Tibial artery (tissue), 4 donors: ENCODE results near the gene PRPF19.

ENCODE experiments used
- DNase-seq, 2 donors: peaks; one replicate each; pipeline ENCODE4 v3.0.0-alpha.2; 2019
- H3K27ac ChIP-seq, 2 donors: fragments of 200-600 bp; sonication (generic) in 1 of 2; 1 replicate in 1 of 2; 2 replicates in 1 of 2; pipeline ENCODE4 v1.5.1; 2018 to 2019; ENCODE audit warnings: mild to moderate bottlenecking in 1 of 2
- H3K27me3 ChIP-seq, 2 donors: fragments of 200-600 bp; sonication (generic) in 1 of 2; one replicate each; pipeline versions ENCODE4 v1.5.1 to v1.6.0; 2016 to 2019
- H3K36me3 ChIP-seq, 3 donors: fragments of 200-600 bp; sonication (generic) in 2 of 3; one replicate each; pipeline ENCODE4 v1.5.1; 2016 to 2019; ENCODE audit warnings: mild to moderate bottlenecking in 2 of 3
- H3K4me1 ChIP-seq, 4 donors: fragments of 200-600 bp; sonication (generic) in 2 of 4; 1 replicate in 3 of 4; 2 replicates in 1 of 4; pipeline ENCODE4 v1.5.1; 2016 to 2019
- H3K4me3 ChIP-seq, 2 donors: fragments of 200-600 bp; sonication (generic) in 1 of 2; 1 replicate in 1 of 2; 2 replicates in 1 of 2; pipeline ENCODE4 v1.5.1; 2018 to 2019; ENCODE audit warnings: mild to moderate bottlenecking in 2 of 2
- H3K9me3 ChIP-seq, 3 donors: fragments of 200-600 bp; sonication (generic) in 1 of 3; one replicate each; pipeline ENCODE4 v1.5.1; 2016 to 2019
- intact Hi-C: fragments of 100-400 bp; cut with DNase I; formaldehyde crosslinking; loops from one replicate; pipeline ENCODE4 v1.15.0; 2023; ENCODE audit warnings: low total_unique reads
- TF ChIP-seq, protein P1 (sequence below), 2 experiments: fragments of 200-600 bp in 1 of 2; fragments of 450-650 bp in 1 of 2; IDR thresholded peaks; one replicate each; pipeline ENCODE4 v1.5.1; 2017 to 2019; ENCODE audit warnings: antibody characterized with exemption in 2 of 2, mild to moderate bottlenecking in 1 of 2, moderate library complexity in 1 of 2

PRPF19 gene

DNA sequence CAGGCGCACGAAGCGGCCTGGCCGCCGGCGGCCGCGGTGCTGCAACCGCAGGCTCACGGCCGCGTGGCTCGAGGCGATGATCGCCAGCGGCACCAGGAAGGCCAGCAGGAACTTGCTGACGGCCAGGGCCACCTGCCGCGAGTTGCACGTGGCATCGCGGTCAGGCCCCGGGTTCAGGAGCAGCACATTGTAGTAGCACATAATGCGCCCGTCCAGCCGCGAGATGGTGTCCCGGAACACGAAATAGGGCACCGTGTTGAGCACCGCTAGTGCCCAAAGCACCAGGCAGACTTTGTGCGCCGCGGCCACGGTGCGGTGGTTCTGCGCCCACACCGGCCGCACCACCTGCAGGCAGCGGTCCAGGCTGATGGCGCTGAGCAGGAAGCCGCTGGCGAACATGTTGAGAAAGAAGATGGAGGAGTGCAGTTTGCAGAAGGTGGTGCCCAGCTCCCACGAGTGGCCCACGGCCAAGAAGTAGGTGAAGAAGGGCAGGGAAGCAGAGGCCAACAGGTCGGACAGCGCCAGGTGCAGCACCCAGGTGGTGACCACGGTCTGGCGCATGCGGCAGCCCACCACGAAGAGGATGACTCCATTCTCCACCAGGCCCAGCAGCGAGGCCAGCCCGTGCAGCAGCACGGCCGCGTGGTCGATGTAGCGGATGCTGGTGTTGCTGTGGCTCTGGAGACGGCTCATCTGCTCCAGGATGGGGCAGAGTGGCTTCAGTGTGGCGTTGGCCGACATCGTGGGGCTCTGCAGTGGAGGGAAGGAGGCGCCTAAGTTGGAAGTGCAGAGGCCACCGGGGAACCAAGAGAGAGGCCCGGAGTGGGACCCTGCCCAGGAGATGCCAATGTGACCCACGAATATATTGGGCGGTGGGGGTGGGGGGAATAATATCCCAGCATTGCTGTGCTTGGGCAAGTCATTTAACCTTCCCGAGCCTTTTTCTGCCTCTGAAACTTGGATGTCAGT lies 53.1 kb downstream of the PRPF19 start:
- Histone ChIP-seq H3K4me1 (no peaks in the 10 kb centered on the region), H3K36me3 (peaks cover 14 to 54% (median 44%) of the 10 kb centered on the region in 3 donors), H3K27ac (no peak overlapping the region), H3K4me3 (no peak overlapping the region), H3K9me3 (no peaks in the 10 kb centered on the region), H3K27me3 (no peaks in the 10 kb centered on the region)
- DNase-seq, result no peak
- TF ChIP-seq, protein P1, sequence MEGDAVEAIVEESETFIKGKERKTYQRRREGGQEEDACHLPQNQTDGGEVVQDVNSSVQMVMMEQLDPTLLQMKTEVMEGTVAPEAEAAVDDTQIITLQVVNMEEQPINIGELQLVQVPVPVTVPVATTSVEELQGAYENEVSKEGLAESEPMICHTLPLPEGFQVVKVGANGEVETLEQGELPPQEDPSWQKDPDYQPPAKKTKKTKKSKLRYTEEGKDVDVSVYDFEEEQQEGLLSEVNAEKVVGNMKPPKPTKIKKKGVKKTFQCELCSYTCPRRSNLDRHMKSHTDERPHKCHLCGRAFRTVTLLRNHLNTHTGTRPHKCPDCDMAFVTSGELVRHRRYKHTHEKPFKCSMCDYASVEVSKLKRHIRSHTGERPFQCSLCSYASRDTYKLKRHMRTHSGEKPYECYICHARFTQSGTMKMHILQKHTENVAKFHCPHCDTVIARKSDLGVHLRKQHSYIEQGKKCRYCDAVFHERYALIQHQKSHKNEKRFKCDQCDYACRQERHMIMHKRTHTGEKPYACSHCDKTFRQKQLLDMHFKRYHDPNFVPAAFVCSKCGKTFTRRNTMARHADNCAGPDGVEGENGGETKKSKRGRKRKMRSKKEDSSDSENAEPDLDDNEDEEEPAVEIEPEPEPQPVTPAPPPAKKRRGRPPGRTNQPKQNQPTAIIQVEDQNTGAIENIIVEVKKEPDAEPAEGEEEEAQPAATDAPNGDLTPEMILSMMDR (IDR thresholded peaks at IDR 0.05), result no peak
- intact Hi-C loops, result no loop called here

DNA sequence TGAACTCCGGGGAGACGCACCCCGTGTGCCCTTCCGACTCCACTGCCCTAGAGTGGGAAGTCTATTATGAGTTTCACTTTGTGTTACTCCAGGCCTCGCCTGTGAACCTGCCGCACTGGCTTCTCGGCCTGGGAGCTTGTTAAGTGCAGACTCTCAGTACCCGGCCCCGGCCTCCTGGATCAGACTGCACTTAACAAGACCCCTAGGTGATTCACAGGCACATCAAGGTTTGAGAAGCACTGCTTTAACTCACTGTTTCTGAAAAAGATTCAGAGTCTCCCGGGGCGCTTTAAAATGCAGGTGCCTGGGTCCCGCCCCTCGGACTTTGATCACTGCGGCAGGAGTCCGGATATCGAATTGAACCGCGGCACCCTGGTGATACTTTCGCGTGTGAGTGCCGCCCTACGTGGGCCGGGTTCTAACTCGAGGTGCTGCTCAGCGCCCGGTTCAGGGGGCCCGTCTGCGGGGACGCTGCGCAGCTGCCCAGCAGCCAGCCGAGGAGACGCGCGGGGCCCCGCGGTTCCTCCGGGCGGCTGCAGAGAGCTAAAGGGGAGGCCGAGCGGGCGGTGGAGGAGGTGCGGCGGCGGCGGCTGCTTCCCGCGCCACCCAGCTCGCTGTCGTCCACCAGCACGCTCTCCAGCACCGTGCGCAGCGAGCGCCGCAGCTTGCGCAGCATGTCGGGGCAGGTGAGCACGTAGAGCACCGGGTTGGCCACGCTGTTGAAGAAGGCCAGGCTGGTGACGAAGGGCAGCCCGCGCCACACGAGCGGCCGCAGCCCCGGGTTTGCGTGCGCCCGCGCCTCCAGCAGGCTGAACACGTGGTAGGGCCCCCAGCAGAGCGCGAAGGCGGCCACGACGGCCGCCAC lies 54.0 kb downstream of the PRPF19 start:
- Histone ChIP-seq H3K36me3 (peaks cover 14 to 63% (median 54%) of the 10 kb centered on the region in 3 donors), H3K4me3 (no peak overlapping the region), H3K27me3 (no peaks in the 10 kb centered on the region), H3K27ac (no peak overlapping the region), H3K4me1 (no peaks in the 10 kb centered on the region), H3K9me3 (no peaks in the 10 kb centered on the region)
- DNase-seq, result no peak
- TF ChIP-seq, protein P1 (IDR thresholded peaks at IDR 0.05), result no peak
- intact Hi-C loops, result no loop called here

DNA sequence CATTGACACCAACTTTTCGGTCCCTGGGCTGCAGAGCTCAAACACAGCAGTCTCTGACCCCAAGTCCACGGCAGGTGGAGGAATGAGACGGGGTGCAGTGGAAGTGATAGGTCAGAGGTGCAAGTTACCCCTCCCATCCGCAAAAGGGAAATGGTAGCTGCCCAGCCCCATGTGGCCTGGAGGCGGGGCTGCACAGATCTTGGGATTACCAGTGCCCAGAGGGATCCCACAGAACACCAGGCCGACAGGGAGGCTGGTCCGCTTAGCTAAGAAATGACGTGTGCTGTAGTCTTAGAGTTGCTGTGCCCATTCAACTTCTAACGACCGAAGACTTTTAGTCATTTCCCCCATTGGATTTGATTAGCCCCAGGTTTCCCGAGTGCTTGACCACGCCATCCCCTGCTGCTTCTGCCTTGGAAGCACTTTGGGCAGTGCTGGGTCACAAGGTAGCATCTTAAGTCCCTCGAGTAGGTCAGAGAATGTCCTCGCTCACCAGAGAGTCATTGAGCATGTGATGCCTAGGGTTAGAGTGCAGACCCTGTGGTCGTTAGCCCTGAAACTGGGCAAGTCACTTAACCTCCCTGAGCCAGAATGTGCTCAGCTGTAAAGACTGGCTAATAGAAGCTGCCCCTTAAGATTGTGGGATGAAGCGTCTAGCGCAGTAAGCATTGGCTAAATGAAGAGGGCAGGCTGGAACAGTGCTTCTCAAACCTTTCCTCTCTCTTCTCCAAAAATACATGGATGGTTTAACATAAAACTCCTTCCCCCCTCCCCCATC lies 54.9 kb downstream of the PRPF19 start:
- DNase-seq, result no peak
- Histone ChIP-seq H3K27ac (no peak overlapping the region), H3K27me3 (no peaks in the 10 kb centered on the region), H3K9me3 (no peaks in the 10 kb centered on the region), H3K4me1 (no peaks in the 10 kb centered on the region), H3K4me3 (no peak overlapping the region), H3K36me3 (peaks cover 14 to 68% (median 56%) of the 10 kb centered on the region in 3 donors)
- intact Hi-C loops, result no loop called here
- TF ChIP-seq, protein P1 (IDR thresholded peaks at IDR 0.05), result no peak

DNA sequence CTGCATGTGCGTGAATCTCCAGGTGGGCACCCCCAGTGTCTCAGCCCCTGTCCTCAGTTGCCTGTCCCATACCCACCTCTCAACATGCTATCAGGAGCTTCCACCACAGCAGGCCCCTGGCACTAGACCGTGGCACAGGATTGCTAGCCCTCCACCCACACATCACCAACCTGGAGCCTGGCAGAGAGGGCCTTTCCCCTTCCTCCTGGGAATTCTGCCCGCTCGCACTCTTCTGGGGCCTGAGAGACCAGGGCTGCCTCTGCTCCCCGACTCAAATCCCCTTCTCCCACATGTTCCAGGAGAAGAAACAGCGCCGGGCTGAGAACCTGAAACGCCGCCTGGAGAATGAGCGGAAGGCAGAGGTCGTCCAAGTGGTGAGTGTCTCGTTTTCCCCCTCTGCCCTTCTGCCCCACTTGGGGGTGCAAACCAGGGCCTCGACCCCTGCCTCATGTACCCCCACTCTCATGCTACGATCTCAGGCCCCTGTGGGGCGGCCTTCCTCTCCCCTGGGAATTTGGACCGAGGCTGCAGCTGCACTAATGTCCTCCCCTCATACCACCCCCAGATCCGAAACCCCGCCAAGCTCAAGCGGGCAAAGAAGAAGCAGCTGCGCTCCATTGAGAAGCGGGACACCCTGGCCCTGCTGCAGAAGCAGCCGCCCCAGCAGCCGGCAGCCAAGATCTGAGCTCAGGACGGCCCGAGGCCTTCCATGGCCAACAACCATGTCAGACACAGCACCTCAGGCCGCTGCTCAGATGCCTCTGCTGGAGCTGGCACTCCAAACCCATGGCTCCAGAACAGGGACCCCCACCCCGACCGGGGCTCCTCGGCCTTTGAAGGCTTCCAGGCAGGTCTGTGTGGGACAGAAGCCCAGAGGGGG lies 56.5 kb downstream of the PRPF19 start:
- Histone ChIP-seq H3K27me3 (no peaks in the 10 kb centered on the region), H3K4me3 (no peak overlapping the region), H3K4me1 (peaks cover 0 to 3% (median 0%) of the 10 kb centered on the region in 4 donors), H3K36me3 (peaks cover 14 to 74% (median 56%) of the 10 kb centered on the region in 3 donors), H3K27ac (no peak overlapping the region), H3K9me3 (no peaks in the 10 kb centered on the region)
- intact Hi-C loops, result no loop called here
- TF ChIP-seq, protein P1 (IDR thresholded peaks at IDR 0.05), result no peak
- no peak for DNase-seq
